Calu3 (cell line): ENCODE data around the gene MRC1. TPM values are rescaled to one million over a fixed set of nuclear protein-coding genes. Genes with fewer than 3 reads are reported as not detected.

ENCODE experiments used
- BruUV-seq: library from RNA; stranded (reverse); fragments of 400-500 nt; replicated peaks from 2 replicates; lab custom pipeline; 2021; lab: Mats Ljungman, UMichigan
- CTCF ChIA-PET: fragments of 300-600 bp; sonication (Branson Sonifier 250); formaldehyde crosslinking; loops from one replicate; lab custom pipeline; 2022; ENCODE audit warnings: antibody characterized with exemption; lab: Charles Lee
- DNase-seq: peaks from one replicate; pipeline ENCODE4 v3.0.0; 2022
- H3K27ac Mint-ChIP-seq: one replicate; pipeline ENCODE4 v1.8.0; 2022; ENCODE audit warnings: mixed read lengths; ENCODE audit not compliant: unreplicated experiment
- H3K27me3 Mint-ChIP-seq: one replicate; pipeline ENCODE4 v1.8.0; 2022; ENCODE audit warnings: mixed read lengths; ENCODE audit not compliant: unreplicated experiment
- H3K36me3 Mint-ChIP-seq: one replicate; pipeline ENCODE4 v1.8.0; 2022; ENCODE audit warnings: mild to moderate bottlenecking, moderate library complexity, mixed read lengths; ENCODE audit not compliant: insufficient read depth, unreplicated experiment
- H3K4me1 Mint-ChIP-seq: one replicate; pipeline ENCODE4 v1.8.0; 2022; ENCODE audit warnings: mild to moderate bottlenecking, low read depth, mixed read lengths; ENCODE audit not compliant: unreplicated experiment
- H3K4me3 Mint-ChIP-seq: one replicate; pipeline ENCODE4 v1.8.0; 2022; ENCODE audit warnings: mild to moderate bottlenecking, low read depth, moderate library complexity, mixed read lengths; ENCODE audit not compliant: unreplicated experiment
- H3K9me3 Mint-ChIP-seq: one replicate; pipeline ENCODE4 v1.8.0; 2022; ENCODE audit warnings: low read depth, mixed read lengths; ENCODE audit not compliant: unreplicated experiment
- intact Hi-C: fragments of 100-400 bp; cut with micrococcal nuclease; formaldehyde crosslinking; loops from one replicate; pipeline ENCODE4 v1.10.0; 2022; ENCODE audit not compliant: unreplicated experiment
- total RNA-seq: library from RNA; stranded (reverse); gene quantifications from 2 replicates; pipeline ENCODE4 v1.2.3, GENCODE V29; 2022
- TF ChIP-seq, protein P1 (sequence below): fragments of 200-600 bp; IDR thresholded peaks from one replicate; pipeline ENCODE4 v1.8.0; 2022; ENCODE audit warnings: antibody characterized with exemption; ENCODE audit not compliant: unreplicated experiment

Gene MRC1
- total RNA-seq, 1 experiment from 2014 or later, result 0.09 TPM

DNA sequence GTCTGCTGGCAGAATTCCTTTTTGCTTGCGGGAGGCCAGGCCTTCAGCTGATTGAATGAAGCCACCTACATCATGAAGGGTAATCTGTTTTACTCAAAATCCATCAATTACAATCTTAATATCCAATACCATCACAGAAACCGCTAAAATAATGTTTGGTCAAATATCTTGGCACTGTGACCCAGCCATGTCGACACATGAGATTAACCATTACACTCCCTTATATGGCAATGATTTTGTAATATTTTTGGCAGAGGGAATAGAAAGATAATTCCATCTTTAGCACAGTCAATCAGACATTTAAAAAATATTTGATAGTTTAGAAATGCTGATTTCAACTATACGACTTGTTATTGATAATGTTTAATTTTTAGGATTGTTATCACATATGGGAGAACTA is 106.0 kb downstream of the MRC1 start:
- no TSS peak for BruUV-seq
- no peaks in the 10 kb centered on the region for H3K27me3 Mint-ChIP-seq
- intact Hi-C loops, result no loop called here
- H3K27ac Mint-ChIP-seq, result no peak overlapping the region
- TF ChIP-seq, protein P1, sequence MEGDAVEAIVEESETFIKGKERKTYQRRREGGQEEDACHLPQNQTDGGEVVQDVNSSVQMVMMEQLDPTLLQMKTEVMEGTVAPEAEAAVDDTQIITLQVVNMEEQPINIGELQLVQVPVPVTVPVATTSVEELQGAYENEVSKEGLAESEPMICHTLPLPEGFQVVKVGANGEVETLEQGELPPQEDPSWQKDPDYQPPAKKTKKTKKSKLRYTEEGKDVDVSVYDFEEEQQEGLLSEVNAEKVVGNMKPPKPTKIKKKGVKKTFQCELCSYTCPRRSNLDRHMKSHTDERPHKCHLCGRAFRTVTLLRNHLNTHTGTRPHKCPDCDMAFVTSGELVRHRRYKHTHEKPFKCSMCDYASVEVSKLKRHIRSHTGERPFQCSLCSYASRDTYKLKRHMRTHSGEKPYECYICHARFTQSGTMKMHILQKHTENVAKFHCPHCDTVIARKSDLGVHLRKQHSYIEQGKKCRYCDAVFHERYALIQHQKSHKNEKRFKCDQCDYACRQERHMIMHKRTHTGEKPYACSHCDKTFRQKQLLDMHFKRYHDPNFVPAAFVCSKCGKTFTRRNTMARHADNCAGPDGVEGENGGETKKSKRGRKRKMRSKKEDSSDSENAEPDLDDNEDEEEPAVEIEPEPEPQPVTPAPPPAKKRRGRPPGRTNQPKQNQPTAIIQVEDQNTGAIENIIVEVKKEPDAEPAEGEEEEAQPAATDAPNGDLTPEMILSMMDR, result no peak
- CTCF ChIA-PET, result no interaction called here
- H3K4me3 Mint-ChIP-seq, result no peak overlapping the region
- H3K9me3 Mint-ChIP-seq, result peaks cover 6% of the 10 kb centered on the region
- no peaks in the 10 kb centered on the region for H3K4me1 Mint-ChIP-seq
- no peak for DNase-seq
- no peaks in the 10 kb centered on the region for H3K36me3 Mint-ChIP-seq

DNA sequence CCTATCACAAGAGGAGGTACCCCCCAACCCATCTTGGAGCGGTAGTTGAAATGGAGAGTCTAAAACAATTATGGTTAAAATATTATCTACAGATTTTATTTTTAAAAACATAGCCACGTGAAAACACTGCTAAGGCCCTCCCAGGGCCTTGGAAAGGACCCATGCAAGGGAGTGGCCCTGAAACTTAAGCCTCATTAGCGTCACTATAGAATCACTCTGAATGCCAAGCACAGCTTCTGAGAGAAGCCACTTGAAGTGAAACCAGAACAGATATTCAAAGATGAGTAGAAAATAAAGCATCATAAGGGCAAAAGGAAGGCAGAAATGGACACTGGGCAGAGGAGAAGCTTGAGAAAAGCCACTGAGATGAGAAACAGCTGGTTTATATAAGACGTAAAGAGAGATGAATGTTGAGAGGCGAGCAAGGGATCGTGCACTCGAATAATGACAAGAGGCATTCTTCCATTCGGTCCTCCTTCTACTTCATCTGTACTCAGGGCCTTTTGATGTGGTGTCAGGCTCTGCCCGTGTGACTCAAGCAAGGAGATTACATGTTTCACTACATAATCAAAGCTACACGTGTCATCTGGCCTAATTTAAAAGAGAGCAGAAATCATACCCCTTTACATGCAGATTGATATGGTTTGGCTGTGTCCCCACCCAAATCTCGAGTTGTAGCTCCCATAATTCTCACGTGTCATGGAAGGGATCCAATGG is 109.2 kb downstream of the MRC1 start:
- intact Hi-C loops, result no loop called here
- Mint-ChIP-seq H3K27ac (no peak overlapping the region), H3K27me3 (no peaks in the 10 kb centered on the region), H3K36me3 (no peaks in the 10 kb centered on the region), H3K4me1 (no peaks in the 10 kb centered on the region), H3K9me3 (peaks cover 6% of the 10 kb centered on the region), H3K4me3 (no peak overlapping the region)
- DNase-seq, result no peak
- CTCF ChIA-PET, result no interaction called here
- TF ChIP-seq, protein P1, result no peak
- BruUV-seq, result no TSS peak

DNA sequence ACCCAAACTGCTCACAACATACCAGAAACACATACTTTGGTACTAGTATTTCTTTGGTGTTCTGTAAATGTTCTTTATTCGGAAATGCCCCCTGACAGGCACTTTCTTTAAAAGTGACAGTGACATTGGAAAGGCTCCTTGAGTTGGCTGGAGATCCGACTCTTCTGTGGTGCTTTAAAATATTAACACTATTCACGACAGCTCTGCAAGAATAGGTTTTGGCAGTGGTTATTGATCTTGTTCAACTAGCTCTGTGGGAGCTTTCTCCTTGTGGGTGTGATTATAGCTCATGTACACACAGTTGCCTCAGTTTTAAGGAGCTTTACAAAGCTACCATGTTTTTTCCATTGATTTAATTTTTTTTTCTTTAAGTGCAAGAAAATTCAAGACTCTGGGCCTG is 112.2 kb downstream of the MRC1 start:
- H3K9me3 Mint-ChIP-seq, result peaks cover 10% of the 10 kb centered on the region
- no peak overlapping the region for H3K4me3 Mint-ChIP-seq
- intact Hi-C loops, result no loop called here
- no peaks in the 10 kb centered on the region for H3K27me3 Mint-ChIP-seq
- BruUV-seq, result no TSS peak
- H3K36me3 Mint-ChIP-seq, result no peaks in the 10 kb centered on the region
- no peaks in the 10 kb centered on the region for H3K4me1 Mint-ChIP-seq
- no peak for DNase-seq
- H3K27ac Mint-ChIP-seq, result no peak overlapping the region
- TF ChIP-seq, protein P1, result no peak
- CTCF ChIA-PET, result no interaction called here

- no peak overlapping the region for H3K4me3 Mint-ChIP-seq
- BruUV-seq, result no TSS peak
Observed at GRCh38 chr10:17923728-17924127, 114.6 kb downstream of the MRC1 start.

More at GRCh38 chr10:17923728-17924127, 114.6 kb downstream of the MRC1 start:
- DNase-seq, result peak; percentile 21
- H3K4me1 Mint-ChIP-seq, result no peaks in the 10 kb centered on the region
- no peaks in the 10 kb centered on the region for H3K36me3 Mint-ChIP-seq
- H3K9me3 Mint-ChIP-seq, result peaks cover 5% of the 10 kb centered on the region
- CTCF ChIA-PET, result no interaction called here
- intact Hi-C loops, result no loop called here
- H3K27ac Mint-ChIP-seq, result no peak overlapping the region
- TF ChIP-seq, protein P1, result no peak
- H3K27me3 Mint-ChIP-seq, result no peaks in the 10 kb centered on the region
